Endothelial cell (in vitro differentiated cells): ENCODE data around the gene ACMSD. TPM values are rescaled to one million over a fixed set of nuclear protein-coding genes. Genes with fewer than 3 reads are reported as not detected.

Experiments used
- DNase-seq: peaks from one replicate; pipeline ENCODE4 v3.0.0; 2021; ENCODE audit warnings: low spot score
- H3K27ac Mint-ChIP-seq: one replicate; pipeline ENCODE4 v1.8.0; 2021; ENCODE audit warnings: mixed read lengths, inconsistent platforms; ENCODE audit not compliant: unreplicated experiment
- H3K27me3 Mint-ChIP-seq: one replicate; pipeline ENCODE4 v1.8.0; 2021; ENCODE audit warnings: mild to moderate bottlenecking, moderate library complexity, mixed read lengths, inconsistent platforms; ENCODE audit not compliant: unreplicated experiment
- H3K36me3 Mint-ChIP-seq: one replicate; pipeline ENCODE4 v1.8.0; 2021; ENCODE audit warnings: mild to moderate bottlenecking, low read depth, mixed read lengths, inconsistent platforms; ENCODE audit not compliant: unreplicated experiment
- H3K4me1 Mint-ChIP-seq: one replicate; pipeline ENCODE4 v1.8.0; 2021; ENCODE audit warnings: mild to moderate bottlenecking, mixed read lengths, inconsistent platforms; ENCODE audit not compliant: unreplicated experiment
- H3K4me3 Mint-ChIP-seq: one replicate; pipeline ENCODE4 v1.8.0; 2021; ENCODE audit warnings: mild to moderate bottlenecking, mixed read lengths, inconsistent platforms; ENCODE audit not compliant: unreplicated experiment
- H3K9me3 Mint-ChIP-seq: one replicate; pipeline ENCODE4 v1.8.0; 2021; ENCODE audit warnings: mixed read lengths, inconsistent platforms; ENCODE audit not compliant: unreplicated experiment
- total RNA-seq: library from RNA; stranded (reverse); fragmentation: NEBNext Ultra II Directional; extraction: Animal tissue kit (Norgen Biotek cat#: 25700); gene quantifications from one replicate; pipeline ENCODE4 v1.2.1, GENCODE V29; 2021; ENCODE audit not compliant: unreplicated experiment
- TF ChIP-seq, protein P1 (sequence below): fragments of 200-600 bp; sonication (generic); IDR thresholded peaks from one replicate; pipeline ENCODE4 v1.5.0; 2021; ENCODE audit warnings: antibody characterized with exemption; ENCODE audit not compliant: unreplicated experiment

ACMSD gene
- total RNA-seq, 1 donor from 2014 or later = not detected

DNA sequence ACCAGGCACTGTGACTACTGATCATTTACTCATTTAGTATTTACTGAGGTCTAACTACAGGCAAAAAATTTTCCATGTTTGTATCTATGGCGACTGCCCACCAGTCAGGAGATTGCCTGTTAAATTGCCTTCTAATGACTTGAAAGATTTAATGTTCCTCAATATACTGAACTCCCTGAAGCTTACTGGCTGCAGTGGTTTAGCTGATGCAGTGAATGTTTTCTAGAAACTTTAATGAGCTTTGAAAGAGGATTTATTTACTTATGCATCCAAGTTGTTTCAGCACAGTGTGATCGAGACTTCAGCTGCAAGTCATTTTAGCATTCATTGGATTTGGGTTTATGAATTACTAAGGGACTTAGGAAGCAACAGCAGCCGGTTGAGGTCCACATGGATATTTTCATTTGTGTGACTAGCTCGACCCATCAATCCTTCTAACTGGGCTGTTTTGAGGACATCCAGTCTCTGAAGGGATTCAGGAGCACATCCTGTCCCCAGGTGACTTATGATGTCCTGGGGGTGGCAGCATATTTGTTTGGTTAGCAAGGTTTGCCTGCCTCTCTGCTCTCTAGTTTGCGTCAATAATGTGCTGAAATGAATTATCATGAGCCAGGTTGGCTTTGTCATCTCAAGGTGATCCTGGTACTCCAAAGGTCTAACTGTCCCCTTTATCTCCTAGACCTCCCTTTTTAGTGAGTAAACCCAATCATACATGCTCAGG, 26.8 kb downstream of the ACMSD start:
- Mint-ChIP-seq H3K36me3 (no peaks in the 10 kb centered on the region), H3K27me3 (no peaks in the 10 kb centered on the region), H3K4me1 (no peaks in the 10 kb centered on the region), H3K9me3 (no peaks in the 10 kb centered on the region), H3K4me3 (no peak overlapping the region), H3K27ac (no peak overlapping the region)
- DNase-seq = no peak
- TF ChIP-seq, protein P1, sequence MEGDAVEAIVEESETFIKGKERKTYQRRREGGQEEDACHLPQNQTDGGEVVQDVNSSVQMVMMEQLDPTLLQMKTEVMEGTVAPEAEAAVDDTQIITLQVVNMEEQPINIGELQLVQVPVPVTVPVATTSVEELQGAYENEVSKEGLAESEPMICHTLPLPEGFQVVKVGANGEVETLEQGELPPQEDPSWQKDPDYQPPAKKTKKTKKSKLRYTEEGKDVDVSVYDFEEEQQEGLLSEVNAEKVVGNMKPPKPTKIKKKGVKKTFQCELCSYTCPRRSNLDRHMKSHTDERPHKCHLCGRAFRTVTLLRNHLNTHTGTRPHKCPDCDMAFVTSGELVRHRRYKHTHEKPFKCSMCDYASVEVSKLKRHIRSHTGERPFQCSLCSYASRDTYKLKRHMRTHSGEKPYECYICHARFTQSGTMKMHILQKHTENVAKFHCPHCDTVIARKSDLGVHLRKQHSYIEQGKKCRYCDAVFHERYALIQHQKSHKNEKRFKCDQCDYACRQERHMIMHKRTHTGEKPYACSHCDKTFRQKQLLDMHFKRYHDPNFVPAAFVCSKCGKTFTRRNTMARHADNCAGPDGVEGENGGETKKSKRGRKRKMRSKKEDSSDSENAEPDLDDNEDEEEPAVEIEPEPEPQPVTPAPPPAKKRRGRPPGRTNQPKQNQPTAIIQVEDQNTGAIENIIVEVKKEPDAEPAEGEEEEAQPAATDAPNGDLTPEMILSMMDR = no peak

DNA sequence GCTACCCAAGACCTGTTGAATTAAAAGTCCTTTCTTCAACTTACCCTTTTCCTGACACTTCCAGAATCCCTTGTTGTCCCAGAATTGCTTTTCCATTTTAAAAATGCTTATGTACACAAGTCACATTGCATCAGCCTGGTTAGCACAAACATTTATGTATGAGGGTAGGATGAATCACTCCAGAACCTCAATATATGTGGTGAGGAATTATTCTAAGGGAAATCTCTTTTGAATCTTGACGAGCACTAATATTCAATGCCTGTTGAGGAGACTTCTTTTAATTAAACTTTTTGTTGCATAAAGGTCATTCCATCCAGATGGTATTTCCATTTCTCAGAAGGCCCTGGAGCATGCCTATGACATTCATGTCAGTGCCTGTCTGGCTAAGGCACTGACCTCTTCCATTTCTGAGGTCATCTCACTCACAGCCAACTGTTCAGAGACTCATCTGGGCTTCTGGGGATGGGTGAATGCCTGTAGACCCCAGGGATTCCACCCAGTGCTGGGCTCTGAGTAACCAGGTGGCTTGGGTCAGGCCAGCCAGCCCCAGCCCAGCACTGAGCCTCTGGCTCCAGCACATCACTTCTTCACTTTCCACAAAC, 28.2 kb downstream of the ACMSD start:
- Mint-ChIP-seq H3K36me3 (peaks cover 3% of the 10 kb centered on the region), H3K9me3 (no peaks in the 10 kb centered on the region), H3K27ac (no peak overlapping the region), H3K27me3 (no peaks in the 10 kb centered on the region), H3K4me3 (no peak overlapping the region), H3K4me1 (no peaks in the 10 kb centered on the region)
- no peak for DNase-seq
- TF ChIP-seq, protein P1 = no peak

DNA sequence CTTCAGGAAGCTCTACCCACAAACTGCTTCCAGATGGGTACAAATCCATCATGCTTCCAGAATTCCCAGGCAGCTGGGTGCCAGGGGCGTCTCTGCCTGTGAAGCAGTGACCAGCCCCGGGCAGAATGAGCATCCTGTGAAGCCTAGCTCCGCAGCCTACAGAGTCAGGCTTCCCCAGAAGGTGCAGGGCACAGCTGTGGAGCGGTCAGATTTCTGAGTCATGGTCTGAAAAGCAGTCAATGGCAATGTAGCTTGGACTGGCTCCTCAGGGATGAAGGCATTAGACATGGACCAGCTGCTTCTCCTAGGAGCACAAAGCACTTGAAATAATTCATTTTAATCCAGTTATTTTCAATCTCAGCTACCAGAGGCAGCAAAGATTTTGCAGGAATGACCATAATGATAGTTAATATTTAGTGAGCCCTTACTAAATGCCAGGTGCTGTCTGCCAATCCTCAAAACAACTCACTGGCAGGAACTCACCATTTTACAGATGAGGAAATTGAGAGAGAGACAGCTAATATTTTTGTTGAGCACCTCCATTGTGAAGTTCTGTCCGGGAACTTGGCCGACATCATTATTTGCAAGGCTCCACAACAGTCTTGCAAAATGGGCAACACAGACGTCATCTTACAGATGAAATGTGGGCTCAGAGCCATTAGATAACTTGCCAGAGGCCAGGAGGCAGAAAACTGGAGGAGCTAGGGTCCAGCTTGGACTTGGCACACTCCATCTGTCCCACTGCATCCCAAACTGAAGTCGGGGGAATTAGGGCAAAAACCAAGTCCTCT, 31.7 kb downstream of the ACMSD start:
- Mint-ChIP-seq H3K4me1 (no peaks in the 10 kb centered on the region), H3K27ac (no peak overlapping the region), H3K36me3 (peaks cover 4% of the 10 kb centered on the region), H3K9me3 (no peaks in the 10 kb centered on the region), H3K27me3 (no peaks in the 10 kb centered on the region), H3K4me3 (no peak overlapping the region)
- DNase-seq = no peak
- TF ChIP-seq, protein P1 = no peak

DNA sequence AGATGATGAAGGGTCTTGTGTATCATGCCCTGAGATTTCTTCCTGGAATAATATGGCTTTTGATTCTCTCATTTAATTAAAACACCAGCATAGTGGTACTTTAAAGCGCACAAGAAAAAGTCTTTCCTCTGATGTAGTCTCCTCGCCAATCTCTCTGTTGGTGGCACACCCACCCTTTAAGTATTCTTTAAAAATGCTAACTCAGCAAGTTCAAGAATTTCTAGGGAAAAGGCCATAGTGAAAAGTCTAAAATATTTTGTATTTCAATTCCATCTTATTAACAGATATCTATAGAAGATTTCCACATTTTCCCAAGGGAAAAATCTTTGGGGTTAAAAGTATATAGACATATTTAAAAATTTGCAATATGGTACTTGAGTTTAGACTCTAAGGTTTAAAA, 34.7 kb downstream of the ACMSD start:
- no peak for DNase-seq
- H3K9me3 Mint-ChIP-seq = no peaks in the 10 kb centered on the region
- no peaks in the 10 kb centered on the region for H3K27me3 Mint-ChIP-seq
- no peak overlapping the region for H3K27ac Mint-ChIP-seq
- TF ChIP-seq, protein P1 = no peak
- peaks cover 4% of the 10 kb centered on the region for H3K36me3 Mint-ChIP-seq
- no peaks in the 10 kb centered on the region for H3K4me1 Mint-ChIP-seq
- no peak overlapping the region for H3K4me3 Mint-ChIP-seq
